GM12878 (cell line): Measurements from ENCODE around the gene SYT8. TPM values are rescaled to one million over a fixed set of nuclear protein-coding genes. Genes with fewer than 3 reads are reported as not detected.
A peak's percentile ranks its signal among the peaks of the same experiment; 100 is the strongest.

ENCODE experiments used
- ATAC-seq: fragments of 200-7000 bp; cut with Tn5 transposase; 3 replicates; pipeline ENCODE4 v1.9.1; 2020; ENCODE audit warnings: mild to moderate bottlenecking, moderate library complexity
- BruUV-seq: library from RNA; stranded (reverse); fragments of 400-500 nt; replicated peaks from 2 replicates; lab custom pipeline; 2021; lab: Mats Ljungman, UMichigan
- CTCF ChIA-PET: fragments of 300-600 bp; sonication (Branson Sonifier 250); formaldehyde crosslinking; extraction: SDS; loops from one replicate; lab custom pipeline; 2021; ENCODE audit warnings: inconsistent platforms; lab: Yijun Ruan, JAX
- POLR2A ChIA-PET: fragments of 350-600 bp; formaldehyde crosslinking; extraction: SDS; loops from one replicate; lab custom pipeline; 2021; ENCODE audit warnings: inconsistent platforms; lab: Charles Lee
- RAD21 ChIA-PET: fragments of 300-600 bp; sonication (Branson Sonifier 250); formaldehyde crosslinking; loops from one replicate; lab custom pipeline; 2023; ENCODE audit warnings: antibody characterized with exemption; ENCODE audit not compliant: unreplicated experiment; lab: Charles Lee
- SMC1A ChIA-PET: fragments of 300-600 bp; sonication (Branson Sonifier 250); formaldehyde crosslinking; loops from one replicate; lab custom pipeline; 2023; ENCODE audit not compliant: unreplicated experiment, uncharacterized antibody; lab: Charles Lee
- DNase-seq: peaks from one replicate; pipeline ENCODE4 v3.0.0-alpha.2; 2011; ENCODE audit warnings: low read depth, low spot score
- FAIRE-seq: peaks from 3 replicates; lab custom pipeline; 2011; peaks lifted over from hg19 to GRCh38; lab: Jason Lieb, UNC
- H2AFZ ChIP-seq: 2 replicates; pipeline ENCODE4 v1.6.0; 2011; ENCODE audit warnings: low read depth, low read length, control low read depth; ENCODE audit not compliant: control insufficient read depth
- H3K27ac ChIP-seq: 2 replicates; pipeline ENCODE4 v1.5.1; 2011; ENCODE audit warnings: control low read depth; ENCODE audit not compliant: control insufficient read depth, insufficient read depth
- H3K27me3 ChIP-seq, 2 experiments: replicated peaks in 1 of 2; 2 replicates each; pipeline versions ENCODE4 v1.6.0 to v1.6.1; 2011; ENCODE audit warnings: low read length in 1 of 2; ENCODE audit not compliant: control insufficient read depth in 2 of 2, insufficient read depth in 2 of 2
- H3K36me3 ChIP-seq, 2 experiments: 2 replicates each; pipeline ENCODE4 v1.5.1; 2011; ENCODE audit warnings: low read length in 1 of 2; ENCODE audit not compliant: control insufficient read depth in 2 of 2, insufficient read depth in 2 of 2
- H3K4me1 ChIP-seq: 2 replicates; pipeline ENCODE4 v1.6.1; 2011; ENCODE audit warnings: mild to moderate bottlenecking, low read length, moderate library complexity, mixed read lengths; ENCODE audit not compliant: control insufficient read depth, insufficient read depth
- H3K4me2 ChIP-seq: 2 replicates; pipeline ENCODE4 v1.6.0; 2011; ENCODE audit warnings: control low read depth; ENCODE audit not compliant: control insufficient read depth, insufficient read depth
- H3K4me3 ChIP-seq: fragments of 200-600 bp; sonication (generic); 2 replicates; pipeline ENCODE4 v1.5.1; 2016
- H3K79me2 ChIP-seq: 2 replicates; pipeline ENCODE4 v1.6.0; 2011; ENCODE audit warnings: low read length; ENCODE audit not compliant: control insufficient read depth, insufficient read depth
- H3K9ac ChIP-seq: 2 replicates; pipeline ENCODE4 v1.8.0; 2011; ENCODE audit warnings: low read length, control low read depth, mixed read lengths; ENCODE audit not compliant: control insufficient read depth, insufficient read depth
- H3K9me3 ChIP-seq: replicated peaks from 3 replicates; pipeline ENCODE4 v1.5.1; 2011; ENCODE audit warnings: mild to moderate bottlenecking, low read length; ENCODE audit not compliant: control insufficient read depth, insufficient read depth
- H4K20me1 ChIP-seq: 2 replicates; pipeline ENCODE4 v1.6.0; 2011; ENCODE audit not compliant: control insufficient read depth, insufficient read depth
- CREM ChIP-seq: IDR thresholded peaks from 2 replicates; pipeline ENCODE4 v1.6.1; 2014; ENCODE audit warnings: antibody characterized with exemption, low read depth
- EGR1 ChIP-seq, 2 experiments: IDR thresholded peaks; 1 replicate in 1 of 2; 2 replicates in 1 of 2; pipeline ENCODE4 v1.6.1; 2011 to 2012; ENCODE audit warnings: low read depth in 2 of 2, low read length in 2 of 2, borderline replicate concordance in 1 of 2, mild to moderate bottlenecking in 1 of 2, moderate library complexity in 1 of 2
- ESRRA ChIP-seq: IDR thresholded peaks from 2 replicates; pipeline ENCODE4 v1.6.1; 2012; ENCODE audit warnings: mild to moderate bottlenecking, low read length, improper control_type of control experiment
- IKZF2 ChIP-seq, 2 experiments: fragments of 450-650 bp; IDR thresholded peaks; 2 replicates each; pipeline ENCODE4 v1.6.1; 2017; ENCODE audit warnings: mild to moderate bottlenecking in 2 of 2, moderate library complexity in 2 of 2
- KDM1A ChIP-seq: fragments of 200-600 bp; sonication (generic); IDR thresholded peaks from 2 replicates; pipeline ENCODE4 v1.6.1; 2016; ENCODE audit warnings: borderline replicate concordance
- NFXL1 ChIP-seq: fragments of 450-650 bp; IDR thresholded peaks from 2 replicates; pipeline ENCODE4 v1.6.1; 2017; ENCODE audit warnings: antibody characterized with exemption, mild to moderate bottlenecking, borderline replicate concordance
- YY1 ChIP-seq: IDR thresholded peaks from 2 replicates; pipeline ENCODE4 v1.6.1; 2011; ENCODE audit warnings: low read depth, mild to moderate bottlenecking, low read length
- ZNF24 ChIP-seq: fragments of 450-650 bp; IDR thresholded peaks from 2 replicates; pipeline ENCODE4 v1.6.1; 2017; ENCODE audit warnings: antibody characterized with exemption, mild to moderate bottlenecking
- WGBS: methylation state at CpG from one replicate; pipeline ENCODE4 v1.1.6; 2016; ENCODE audit warnings: low lambda C conversion rate; ENCODE audit not compliant: insufficient replicate concordance, insufficient coverage; ENCODE audit errors: missing lambda C conversion rate; 5-methylcytosine and 5-hydroxymethylcytosine counted together
- in situ Hi-C: fragments of 300-500 bp; cut with MboI; formaldehyde crosslinking; loops from 9 replicates; pipeline ENCODE4 v1.14.3; 2018; ENCODE audit warnings: mixed read lengths
- intact Hi-C: fragments of 100-400 bp; cut with micrococcal nuclease; formaldehyde crosslinking; loops from one replicate; pipeline ENCODE4 v1.14.2; 2022; ENCODE audit not compliant: unreplicated experiment
- polyA plus RNA-seq, 11 experiments: library from polyadenylated mRNA; depleted of rRNA in 4 of 11; unstranded in 6 of 11; stranded (reverse) in 5 of 11; fragments of >200 nt; fragmentation: Nextera tagmentation in 4 of 11; fragmentation: Illumina TruSeq in 1 of 11; extraction: Ambion mirVana in 4 of 11; extraction: Trizol in 1 of 11; gene quantifications; 1 replicate in 1 of 11; 2 replicates in 10 of 11; pipeline versions ENCODE4 v1.2.1 to v1.2.3, GENCODE V29; 2011 to 2016; ENCODE audit warnings: inconsistent platforms in 2 of 11, missing spikeins in 2 of 11, low read depth in 1 of 11
- total RNA-seq, 4 experiments: library from RNA; depleted of rRNA in 3 of 4; stranded (reverse); fragments of >200 nt in 3 of 4; fragmentation: Illumina TruSeq in 1 of 4; extraction: Trizol in 1 of 4; gene quantifications; 2 replicates each; pipeline versions ENCODE4 v1.2.1 to v1.2.3, GENCODE V29; 2013 to 2021
- TF ChIP-seq, protein P1 (sequence below): IDR thresholded peaks from 2 replicates; pipeline ENCODE4 v1.6.1; 2012; ENCODE audit warnings: low read length, inconsistent platforms
- TF ChIP-seq, protein P2 (sequence below): IDR thresholded peaks from 2 replicates; pipeline ENCODE4 v1.6.1; 2012; ENCODE audit warnings: improper control_type of control experiment, low read depth, low read length; ENCODE audit not compliant: insufficient replicate concordance
- TF ChIP-seq, protein P3 (sequence below): fragments of 150-350 bp; IDR thresholded peaks from 2 replicates; pipeline ENCODE4 v1.6.1; 2016; ENCODE audit warnings: low read depth, low read length

SYT8 gene
- total and polyA plus RNA-seq, 10 of the 15 experiments (the other 5 are each of a cell fraction or from before 2014, with no cell fraction given), result 0.44 TPM; not detected in 9

DNA sequence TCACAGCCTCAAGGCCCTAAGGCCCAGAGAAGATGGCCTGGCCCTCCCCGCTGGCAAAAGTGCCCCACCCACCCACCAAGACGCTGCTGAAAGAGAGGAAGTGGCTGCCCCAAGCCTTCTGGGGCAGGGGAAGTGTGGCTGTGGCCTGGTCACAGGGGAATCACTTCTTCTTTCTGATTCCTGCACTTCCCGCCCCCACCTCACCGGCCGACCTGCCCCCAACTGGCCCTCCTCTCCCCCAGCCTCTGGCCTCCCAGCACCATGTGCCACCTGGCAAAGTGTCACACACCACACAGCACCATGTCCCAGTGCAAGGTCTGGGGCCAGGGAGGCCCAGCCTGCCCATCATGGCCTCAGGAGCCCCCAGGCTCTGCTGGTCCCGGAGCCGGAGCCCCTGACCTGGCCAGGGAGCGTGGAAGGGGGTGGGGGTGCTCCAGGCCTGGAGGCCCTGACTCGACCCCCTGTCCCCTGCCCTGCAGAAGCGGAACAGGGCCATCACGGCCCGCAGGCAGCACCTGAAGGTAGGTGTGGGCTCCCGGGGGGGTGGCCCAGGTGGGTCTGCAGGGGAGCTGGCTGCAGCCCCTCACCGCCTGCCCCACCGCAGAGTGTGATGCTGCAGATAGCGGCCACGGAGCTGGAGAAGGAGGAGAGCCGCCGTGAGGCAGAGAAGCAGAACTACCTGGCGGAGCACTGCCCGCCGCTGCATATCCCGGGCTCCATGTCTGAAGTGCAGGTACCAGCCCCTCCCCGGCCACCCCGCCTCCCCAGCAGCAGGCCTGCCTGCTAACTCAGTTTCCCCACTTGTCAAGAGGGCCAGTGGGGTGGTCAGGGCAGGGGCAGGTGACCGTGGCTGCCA, 5.4 kb downstream of the SYT8 start:
- POLR2A ChIA-PET, result interaction anchor here (0.6 to 1.0 kb wide), 2 partner anchors 10 to 298 kb away, joined by 4 to 6 read pairs; no protein-coding TSS in a partner anchor
- Histone ChIP-seq H3K9me3 (no peaks in the 10 kb centered on the region), H3K27ac (no peak overlapping the region), H3K4me1 (peaks cover 28% of the 10 kb centered on the region), H4K20me1 (no peaks in the 10 kb centered on the region), H3K79me2 (no peaks in the 10 kb centered on the region), H3K36me3 (no peaks in the 10 kb centered on the region), H3K4me3 (peak overlapping the region; percentile 16; the same call in 1 of the 2 replicates), H3K27me3 (no peaks in the 10 kb centered on the region; a peak in 1 of 4 replicates), H2AFZ (no peak overlapping the region), H3K9ac (no peak overlapping the region), H3K4me2 (peak overlapping the region; percentile 44; the same call in 1 of the 2 replicates)
- intact Hi-C loops (loop anchor here (2.0 to 5.0 kb wide), 2 partner anchors 47 to 79 kb away; partner anchors contain the start of gene TNNT3), in situ Hi-C loops (no loop called here)
- BruUV-seq, result no TSS peak
- ATAC-seq (peak; percentile 68), DNase-seq (no peak), FAIRE-seq (peak; percentile 73)
- SMC1A ChIA-PET, result interaction anchor here (0.7 to 1.4 kb wide), 2 partner anchors 16 to 141 kb away, joined by 3 read pairs; no protein-coding TSS in a partner anchor
- RAD21 ChIA-PET, result interaction anchor here (2.0 kb wide), 2 partner anchors 10 to 161 kb away, joined by 10 to 12 read pairs; no protein-coding TSS in a partner anchor
- WGBS, result 32% methylated on average over 15 of the region's 26 CpGs
- CTCF ChIA-PET, result interaction anchor here (0.9 to 1.0 kb wide), 2 partner anchors 8 to 10 kb away, joined by 3 to 4 read pairs; no protein-coding TSS in a partner anchor
- TF ChIP-seq EGR1 (IDR thresholded peaks at IDR 0.05; ENCODE audit: borderline replicate concordance in 1 of 2, low read depth in 2 of 2, low read length in 2 of 2), result peak in 1 of 2 experiments; percentile 3; a peak in 1 of 3 replicates
- TF ChIP-seq, protein P1, sequence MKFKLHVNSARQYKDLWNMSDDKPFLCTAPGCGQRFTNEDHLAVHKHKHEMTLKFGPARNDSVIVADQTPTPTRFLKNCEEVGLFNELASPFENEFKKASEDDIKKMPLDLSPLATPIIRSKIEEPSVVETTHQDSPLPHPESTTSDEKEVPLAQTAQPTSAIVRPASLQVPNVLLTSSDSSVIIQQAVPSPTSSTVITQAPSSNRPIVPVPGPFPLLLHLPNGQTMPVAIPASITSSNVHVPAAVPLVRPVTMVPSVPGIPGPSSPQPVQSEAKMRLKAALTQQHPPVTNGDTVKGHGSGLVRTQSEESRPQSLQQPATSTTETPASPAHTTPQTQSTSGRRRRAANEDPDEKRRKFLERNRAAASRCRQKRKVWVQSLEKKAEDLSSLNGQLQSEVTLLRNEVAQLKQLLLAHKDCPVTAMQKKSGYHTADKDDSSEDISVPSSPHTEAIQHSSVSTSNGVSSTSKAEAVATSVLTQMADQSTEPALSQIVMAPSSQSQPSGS, result no peak
- TF ChIP-seq ESRRA, result no peak
- TF ChIP-seq NFXL1, result no peak
- peak; percentile 40 to 46; a peak in 3 of 4 replicates for TF ChIP-seq IKZF2 (IDR thresholded peaks at IDR 0.05)
- TF ChIP-seq CREM, result 0 out of 2 replicates have a peak, but pooled peaks have one; percentile 10
- TF ChIP-seq YY1, result no peak
- TF ChIP-seq, protein P2, sequence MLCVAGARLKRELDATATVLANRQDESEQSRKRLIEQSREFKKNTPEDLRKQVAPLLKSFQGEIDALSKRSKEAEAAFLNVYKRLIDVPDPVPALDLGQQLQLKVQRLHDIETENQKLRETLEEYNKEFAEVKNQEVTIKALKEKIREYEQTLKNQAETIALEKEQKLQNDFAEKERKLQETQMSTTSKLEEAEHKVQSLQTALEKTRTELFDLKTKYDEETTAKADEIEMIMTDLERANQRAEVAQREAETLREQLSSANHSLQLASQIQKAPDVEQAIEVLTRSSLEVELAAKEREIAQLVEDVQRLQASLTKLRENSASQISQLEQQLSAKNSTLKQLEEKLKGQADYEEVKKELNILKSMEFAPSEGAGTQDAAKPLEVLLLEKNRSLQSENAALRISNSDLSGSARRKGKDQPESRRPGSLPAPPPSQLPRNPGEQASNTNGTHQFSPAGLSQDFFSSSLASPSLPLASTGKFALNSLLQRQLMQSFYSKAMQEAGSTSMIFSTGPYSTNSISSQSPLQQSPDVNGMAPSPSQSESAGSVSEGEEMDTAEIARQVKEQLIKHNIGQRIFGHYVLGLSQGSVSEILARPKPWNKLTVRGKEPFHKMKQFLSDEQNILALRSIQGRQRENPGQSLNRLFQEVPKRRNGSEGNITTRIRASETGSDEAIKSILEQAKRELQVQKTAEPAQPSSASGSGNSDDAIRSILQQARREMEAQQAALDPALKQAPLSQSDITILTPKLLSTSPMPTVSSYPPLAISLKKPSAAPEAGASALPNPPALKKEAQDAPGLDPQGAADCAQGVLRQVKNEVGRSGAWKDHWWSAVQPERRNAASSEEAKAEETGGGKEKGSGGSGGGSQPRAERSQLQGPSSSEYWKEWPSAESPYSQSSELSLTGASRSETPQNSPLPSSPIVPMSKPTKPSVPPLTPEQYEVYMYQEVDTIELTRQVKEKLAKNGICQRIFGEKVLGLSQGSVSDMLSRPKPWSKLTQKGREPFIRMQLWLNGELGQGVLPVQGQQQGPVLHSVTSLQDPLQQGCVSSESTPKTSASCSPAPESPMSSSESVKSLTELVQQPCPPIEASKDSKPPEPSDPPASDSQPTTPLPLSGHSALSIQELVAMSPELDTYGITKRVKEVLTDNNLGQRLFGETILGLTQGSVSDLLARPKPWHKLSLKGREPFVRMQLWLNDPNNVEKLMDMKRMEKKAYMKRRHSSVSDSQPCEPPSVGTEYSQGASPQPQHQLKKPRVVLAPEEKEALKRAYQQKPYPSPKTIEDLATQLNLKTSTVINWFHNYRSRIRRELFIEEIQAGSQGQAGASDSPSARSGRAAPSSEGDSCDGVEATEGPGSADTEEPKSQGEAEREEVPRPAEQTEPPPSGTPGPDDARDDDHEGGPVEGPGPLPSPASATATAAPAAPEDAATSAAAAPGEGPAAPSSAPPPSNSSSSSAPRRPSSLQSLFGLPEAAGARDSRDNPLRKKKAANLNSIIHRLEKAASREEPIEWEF, result no peak
- TF ChIP-seq ZNF24, result peak; percentile 46; the same call in 1 of the 2 replicates
- no peak for TF ChIP-seq KDM1A
- TF ChIP-seq, protein P3, sequence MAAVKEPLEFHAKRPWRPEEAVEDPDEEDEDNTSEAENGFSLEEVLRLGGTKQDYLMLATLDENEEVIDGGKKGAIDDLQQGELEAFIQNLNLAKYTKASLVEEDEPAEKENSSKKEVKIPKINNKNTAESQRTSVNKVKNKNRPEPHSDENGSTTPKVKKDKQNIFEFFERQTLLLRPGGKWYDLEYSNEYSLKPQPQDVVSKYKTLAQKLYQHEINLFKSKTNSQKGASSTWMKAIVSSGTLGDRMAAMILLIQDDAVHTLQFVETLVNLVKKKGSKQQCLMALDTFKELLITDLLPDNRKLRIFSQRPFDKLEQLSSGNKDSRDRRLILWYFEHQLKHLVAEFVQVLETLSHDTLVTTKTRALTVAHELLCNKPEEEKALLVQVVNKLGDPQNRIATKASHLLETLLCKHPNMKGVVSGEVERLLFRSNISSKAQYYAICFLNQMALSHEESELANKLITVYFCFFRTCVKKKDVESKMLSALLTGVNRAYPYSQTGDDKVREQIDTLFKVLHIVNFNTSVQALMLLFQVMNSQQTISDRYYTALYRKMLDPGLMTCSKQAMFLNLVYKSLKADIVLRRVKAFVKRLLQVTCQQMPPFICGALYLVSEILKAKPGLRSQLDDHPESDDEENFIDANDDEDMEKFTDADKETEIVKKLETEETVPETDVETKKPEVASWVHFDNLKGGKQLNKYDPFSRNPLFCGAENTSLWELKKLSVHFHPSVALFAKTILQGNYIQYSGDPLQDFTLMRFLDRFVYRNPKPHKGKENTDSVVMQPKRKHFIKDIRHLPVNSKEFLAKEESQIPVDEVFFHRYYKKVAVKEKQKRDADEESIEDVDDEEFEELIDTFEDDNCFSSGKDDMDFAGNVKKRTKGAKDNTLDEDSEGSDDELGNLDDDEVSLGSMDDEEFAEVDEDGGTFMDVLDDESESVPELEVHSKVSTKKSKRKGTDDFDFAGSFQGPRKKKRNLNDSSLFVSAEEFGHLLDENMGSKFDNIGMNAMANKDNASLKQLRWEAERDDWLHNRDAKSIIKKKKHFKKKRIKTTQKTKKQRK, result no peak
